Measurements from ENCODE around the gene TNF. TPM values are rescaled to one million over a fixed set of nuclear protein-coding genes. Genes with fewer than 3 reads are reported as not detected.

TNF gene
- total RNA-seq, 4 donors from 2014 or later: 0.65 to 1.5 (median 0.96) TPM; not detected in 1

DNA sequence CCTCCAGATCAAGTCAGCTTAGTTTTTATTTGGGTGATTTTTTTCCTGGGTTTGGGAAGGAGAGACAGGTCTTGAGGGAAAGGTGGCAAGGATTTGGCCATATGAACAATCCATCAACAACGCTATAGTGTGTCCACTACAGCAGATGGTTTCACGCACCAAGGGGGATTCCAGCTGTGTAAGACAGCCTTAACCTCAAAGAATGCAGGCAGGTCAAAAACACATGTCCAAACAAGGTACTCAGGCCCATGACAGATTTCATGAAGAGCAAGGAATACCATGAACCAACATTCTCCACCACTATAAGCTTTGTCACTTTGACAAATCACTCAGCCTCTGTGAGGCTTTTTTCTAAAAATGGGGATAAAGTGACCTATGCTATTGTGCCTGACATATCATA, 41.6 kb downstream of the TNF start:
- ATAC-seq (ENCODE audit: low FRiP score): no peak
- no peak for DNase-seq (ENCODE audit: low spot score)
- no peak for TF ChIP-seq CTCF (IDR thresholded peaks at IDR 0.05)

DNA sequence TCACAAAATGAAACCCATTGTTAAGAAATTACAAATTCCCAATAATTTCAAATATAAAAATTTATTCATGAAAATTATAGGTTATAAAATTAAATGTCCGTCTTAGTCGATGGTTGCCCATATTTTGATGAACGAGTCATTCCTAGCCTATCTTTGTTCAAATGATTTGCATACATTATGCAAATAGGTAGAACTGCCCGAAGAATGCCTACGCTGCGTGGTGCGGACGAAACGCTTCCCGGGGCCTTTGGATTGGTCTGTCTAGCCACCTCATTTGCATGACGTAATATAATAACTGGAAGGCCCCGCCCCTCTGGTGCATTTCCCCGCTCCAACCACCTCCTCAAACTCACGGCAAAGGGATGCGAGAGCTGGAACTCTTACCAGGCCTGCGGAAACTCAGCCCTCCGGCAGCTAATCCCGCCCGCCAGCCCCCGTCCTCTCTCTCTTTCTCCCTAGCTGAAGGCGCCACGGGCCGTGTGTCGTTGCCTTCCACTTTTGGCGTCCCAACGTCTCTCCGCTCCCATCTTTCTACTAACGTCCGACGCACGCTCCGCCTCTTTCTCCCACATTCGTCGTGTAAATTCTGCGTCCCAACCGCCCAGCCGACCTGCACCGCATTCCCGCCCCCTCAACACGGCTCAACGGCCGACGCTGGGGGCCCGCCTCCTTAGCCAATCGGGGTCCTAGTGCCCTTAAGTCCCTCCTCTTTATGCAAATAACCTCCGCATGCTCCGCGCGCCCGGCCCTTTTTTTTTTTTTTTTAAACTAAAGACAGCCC, 44.6 kb downstream of the TNF start:
- ATAC-seq (ENCODE audit: low FRiP score) (peak; percentile 94), DNase-seq (ENCODE audit: low spot score) (peak; percentile 87)
- TF ChIP-seq CTCF (IDR thresholded peaks at IDR 0.05): no peak

DNA sequence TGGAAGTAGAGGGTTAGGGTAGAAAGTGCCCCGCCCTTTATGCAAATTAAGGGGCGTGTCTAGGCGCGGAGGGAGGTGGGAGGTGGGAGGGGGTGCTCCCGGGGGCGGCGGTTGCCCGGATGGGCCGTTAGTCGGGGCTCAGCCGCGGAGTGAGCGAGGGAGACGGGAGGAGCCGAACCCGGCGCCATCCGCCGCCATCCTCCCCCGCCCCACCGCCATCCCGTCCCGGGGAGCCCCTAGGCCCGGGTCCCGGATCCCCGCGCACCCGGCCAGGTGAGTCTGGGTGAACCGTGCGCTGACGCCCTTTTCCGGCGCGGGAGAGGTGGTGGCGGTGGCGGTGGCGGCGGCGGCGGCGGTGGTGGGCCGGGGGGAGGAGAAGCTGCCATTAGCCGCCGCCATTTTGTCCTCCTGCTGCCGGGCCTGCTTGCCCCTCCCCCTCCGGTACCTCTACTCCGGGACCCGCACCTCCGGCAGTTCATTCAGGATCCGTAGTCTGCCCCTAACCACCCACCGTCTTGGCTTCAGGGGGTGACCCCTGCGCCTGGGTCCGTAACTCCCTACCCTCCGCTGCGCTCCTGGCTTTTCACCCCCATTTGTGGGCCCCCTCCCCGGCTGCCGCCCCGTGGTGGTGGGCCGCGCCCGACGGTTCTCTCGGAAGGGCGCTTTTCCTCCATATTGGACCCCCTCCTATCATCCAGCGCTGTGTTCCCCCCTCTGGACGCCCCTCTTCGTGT, 45.4 kb downstream of the TNF start, which contains the start of gene PRRC2A:
Gene PRRC2A, plus strand, starts transcription at position 130 of the 734 bp plus-strand sequence. CDS start 2,075 bp downstream, outside the sequence.
- peak; percentile 91 for DNase-seq (ENCODE audit: low spot score)
- ATAC-seq (ENCODE audit: low FRiP score): peak; percentile 80
- no peak for TF ChIP-seq CTCF (IDR thresholded peaks at IDR 0.05)

DNA sequence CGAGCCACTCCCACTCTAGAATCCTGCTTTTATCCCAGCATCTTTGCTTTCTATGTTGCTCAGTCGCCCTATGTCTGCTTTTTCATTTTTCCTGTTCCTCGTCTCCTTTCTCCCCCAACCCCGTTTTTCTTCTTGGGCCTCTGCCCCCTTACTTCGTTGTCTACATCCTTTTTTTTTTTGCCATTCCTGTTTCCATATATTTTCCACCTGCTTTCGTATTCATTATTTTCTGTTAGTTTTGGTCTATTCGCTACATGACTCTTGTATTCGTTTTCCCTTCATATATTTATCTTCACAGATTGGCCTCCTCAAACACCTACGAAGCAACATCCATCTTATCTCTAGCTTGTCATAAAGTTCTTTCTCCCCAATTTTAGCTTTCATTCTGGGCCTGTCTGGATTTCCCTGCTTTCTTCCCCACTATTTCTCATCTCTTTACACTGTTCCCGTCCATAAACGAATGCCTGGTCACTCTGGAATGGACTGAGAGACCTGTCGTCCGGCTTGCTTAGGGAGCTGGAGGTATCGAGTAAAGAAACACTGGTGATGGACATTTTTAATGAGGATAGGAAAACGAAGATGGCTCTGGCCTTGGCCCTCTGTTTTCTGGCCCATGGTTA, 46.1 kb downstream of the TNF start:
- no peak for TF ChIP-seq CTCF (IDR thresholded peaks at IDR 0.05)
- DNase-seq (ENCODE audit: low spot score) (no peak), ATAC-seq (ENCODE audit: low FRiP score) (no peak)

GRCh38 chr6:31621991-31622390, 46.6 kb downstream of the TNF start:
- ATAC-seq (ENCODE audit: low FRiP score) (no peak), DNase-seq (ENCODE audit: low spot score) (no peak)
- no peak for TF ChIP-seq CTCF (IDR thresholded peaks at IDR 0.05)

- DNase-seq (ENCODE audit: low spot score): no peak
- no peak for TF ChIP-seq CTCF (IDR thresholded peaks at IDR 0.05)
- no peak for ATAC-seq (ENCODE audit: low FRiP score)
Measured at GRCh38 chr6:31622684-31623091, 47.3 kb downstream of the TNF start.
